K562 (cell line): ENCODE measurements around the gene PBXIP1. TPM values are rescaled to one million over a fixed set of nuclear protein-coding genes. Genes with fewer than 3 reads are reported as not detected.

Experiments used
- ATAC-seq: fragments of 200-7000 bp; cut with Tn5 transposase; 3 replicates; pipeline ENCODE4 v1.9.1; 2020; ENCODE audit warnings: moderate library complexity
- BruUV-seq: library from RNA; stranded (reverse); fragments of 400-500 nt; replicated peaks from 2 replicates; lab custom pipeline; 2021; lab: Mats Ljungman, UMichigan
- CTCF ChIA-PET: fragments of 300-600 bp; formaldehyde crosslinking; extraction: SDS; loops from one replicate; lab custom pipeline; 2021; ENCODE audit warnings: low intra/inter-chr PET ratio; lab: Yijun Ruan, JAX
- POLR2A ChIA-PET: fragments of 300-600, 350-650 bp; sonication (Branson Sonifier 250); formaldehyde crosslinking; extraction: SDS; loops from one replicate; lab custom pipeline; 2021; ENCODE audit warnings: antibody characterized with exemption, inconsistent platforms; lab: Yijun Ruan, JAX
- DNase-seq, 4 experiments: peaks; one replicate each; pipeline versions ENCODE4 v3.0.0 to v3.0.0-alpha.2; 2011 to 2018; ENCODE audit warnings: low spot score in 3 of 4, mixed read lengths in 3 of 4; ENCODE audit errors: extremely low read depth in 1 of 4
- FAIRE-seq: peaks from 2 replicates; lab custom pipeline; 2011; peaks lifted over from hg19 to GRCh38; lab: Jason Lieb, UNC
- H2AFZ ChIP-seq: 2 replicates; pipeline ENCODE4 v1.6.0; 2011; ENCODE audit warnings: low read depth, low read length, control low read depth, inconsistent platforms
- H3K27ac ChIP-seq: fragments of 200-600 bp; 3 replicates; pipeline ENCODE4 v1.8.0; 2011; ENCODE audit warnings: low read depth, mild to moderate bottlenecking, control low read depth, inconsistent platforms, low read length, moderate library complexity, mixed read lengths; ENCODE audit errors: extremely low read depth
- H3K27me3 ChIP-seq, 2 experiments: fragments of 300-600 bp in 1 of 2; 2 replicates in 1 of 2; 3 replicates in 1 of 2; pipeline versions ENCODE4 v1.6.0 to v1.8.0; 2011; ENCODE audit warnings: inconsistent platforms in 2 of 2, low read length in 2 of 2, mild to moderate bottlenecking in 1 of 2, mixed read lengths in 1 of 2, moderate library complexity in 1 of 2; ENCODE audit not compliant: control insufficient read depth in 2 of 2, insufficient read depth in 2 of 2
- H3K36me3 ChIP-seq: fragments of 300-600 bp; 3 replicates; pipeline ENCODE4 v1.8.0; 2011; ENCODE audit warnings: mild to moderate bottlenecking, low read length, inconsistent platforms; ENCODE audit not compliant: control insufficient read depth, insufficient read depth
- H3K4me1 ChIP-seq, 2 experiments: fragments of 200-600 bp in 1 of 2; replicated peaks in 1 of 2; 2 replicates in 1 of 2; 3 replicates in 1 of 2; pipeline versions ENCODE4 v1.5.1 to v1.8.0; 2011; ENCODE audit warnings: inconsistent platforms in 2 of 2, low read length in 2 of 2, mild to moderate bottlenecking in 1 of 2, mixed read lengths in 1 of 2, moderate library complexity in 1 of 2; ENCODE audit not compliant: control insufficient read depth in 2 of 2, insufficient read depth in 2 of 2
- H3K4me2 ChIP-seq: 2 replicates; pipeline ENCODE4 v1.6.1; 2011; ENCODE audit warnings: low read length, control low read depth, inconsistent platforms, mixed read lengths; ENCODE audit not compliant: insufficient read depth
- H3K4me3 ChIP-seq: fragments of 200-600 bp; sonication (generic), shearing (Covaris generic); 2 replicates; pipeline ENCODE4 v1.5.1; 2016; ENCODE audit warnings: control low read depth, inconsistent platforms
- H3K79me2 ChIP-seq: fragments of 200-600 bp; 3 replicates; pipeline ENCODE4 v1.8.0; 2011; ENCODE audit warnings: low read length, inconsistent platforms; ENCODE audit not compliant: control insufficient read depth, insufficient read depth
- H3K9ac ChIP-seq, 2 experiments: 2 replicates each; pipeline versions ENCODE4 v1.6.0 to v1.6.1; 2011; ENCODE audit warnings: low read depth in 2 of 2, low read length in 2 of 2, control low read depth in 1 of 2, inconsistent platforms in 1 of 2, mild to moderate bottlenecking in 1 of 2, mixed read lengths in 1 of 2; ENCODE audit not compliant: insufficient read depth in 1 of 2
- H3K9me1 ChIP-seq: one replicate; pipeline ENCODE4 v1.6.0; 2011; ENCODE audit warnings: inconsistent platforms, mild to moderate bottlenecking, low read length, moderate library complexity; ENCODE audit not compliant: control insufficient read depth, insufficient read depth
- H3K9me3 ChIP-seq: replicated peaks from 2 replicates; pipeline ENCODE4 v1.5.1; 2011; ENCODE audit warnings: low read depth, low read length, inconsistent platforms; ENCODE audit not compliant: control insufficient read depth, insufficient read depth
- H4K20me1 ChIP-seq: replicated peaks from 2 replicates; pipeline ENCODE4 v1.6.1; 2011; ENCODE audit warnings: low read length, inconsistent platforms, mixed read lengths; ENCODE audit not compliant: control insufficient read depth, insufficient read depth
- CBX1 ChIP-seq: sonication (generic); IDR thresholded peaks from 2 replicates; pipeline ENCODE4 v1.6.1; 2016; ENCODE audit warnings: antibody characterized with exemption, low read depth, mild to moderate bottlenecking
- DDX20 ChIP-seq: fragments of 450-650 bp; IDR thresholded peaks from 2 replicates; pipeline ENCODE4 v1.6.1; 2016; ENCODE audit warnings: missing genetic modification characterization, low read depth, mild to moderate bottlenecking, missing compliant biosample characterization, moderate library complexity
- EZH2 ChIP-seq: IDR thresholded peaks from 2 replicates; pipeline ENCODE4 v1.6.1; 2012; ENCODE audit warnings: low read depth, mild to moderate bottlenecking, inconsistent platforms, low read length, borderline replicate concordance
- MEIS2 ChIP-seq: fragments of 450-650 bp; IDR thresholded peaks from 2 replicates; pipeline ENCODE4 v1.6.1; 2014; ENCODE audit warnings: mild to moderate bottlenecking; ENCODE audit not compliant: partially characterized antibody
- PPARD ChIP-seq: fragments of 250-450 bp; sonication (Bioruptor Pico); IDR thresholded peaks from 2 replicates; pipeline ENCODE4 v1.8.0; 2022; ENCODE audit warnings: inconsistent platforms, mild to moderate bottlenecking, moderate library complexity
- TFAP4 ChIP-seq: sonication (generic); formaldehyde crosslinking; IDR thresholded peaks from 2 replicates; pipeline ENCODE4 v1.8.0; 2022; ENCODE audit warnings: missing genetic modification reagents, mild to moderate bottlenecking, moderate library complexity, borderline replicate concordance
- TGIF2 ChIP-seq: sonication (generic); formaldehyde crosslinking; IDR thresholded peaks from 2 replicates; pipeline ENCODE4 v1.8.1; 2022; ENCODE audit warnings: mild to moderate bottlenecking, missing genetic modification reagents, moderate library complexity
- ZBED1 ChIP-seq: IDR thresholded peaks from 2 replicates; pipeline ENCODE4 v1.6.1; 2014
- ZBTB33 ChIP-seq: sonication (generic); formaldehyde crosslinking; IDR thresholded peaks from 2 replicates; pipeline ENCODE4 v1.8.1; 2023; ENCODE audit warnings: mild to moderate bottlenecking, missing genetic modification reagents
- ZNF12 ChIP-seq: sonication (generic); formaldehyde crosslinking; IDR thresholded peaks from 2 replicates; pipeline ENCODE4 v1.4.0; 2020; ENCODE audit warnings: mild to moderate bottlenecking, missing genetic modification reagents
- ZNF561 ChIP-seq: fragments of 450-650 bp; formaldehyde crosslinking; conservative IDR thresholded peaks from 2 replicates; pipeline ENCODE4 v1.4.0; 2020; ENCODE audit warnings: mild to moderate bottlenecking, moderate library complexity
- WGBS: fragments of 100-300 bp; shearing (Covaris generic); methylation state at CpG from one replicate; pipeline ENCODE4 v1.1.6; 2016; ENCODE audit warnings: low coverage, mixed read lengths; ENCODE audit not compliant: insufficient coverage; ENCODE audit errors: missing lambda C conversion rate; 5-methylcytosine and 5-hydroxymethylcytosine counted together
- in situ Hi-C: fragments of 300-500 bp; cut with MboI; formaldehyde crosslinking; loops from 4 replicates; pipeline ENCODE4 v1.15.0; 2018; ENCODE audit warnings: inconsistent platforms, mixed read lengths
- intact Hi-C: fragments of 100-400 bp; cut with micrococcal nuclease; formaldehyde crosslinking; loops from 2 replicates; pipeline ENCODE4 v1.14.2; 2022
- polyA plus RNA-seq, 8 experiments: library from polyadenylated mRNA; depleted of rRNA in 4 of 8; stranded (reverse) in 5 of 8; unstranded in 3 of 8; fragments of >200 nt; fragmentation: Nextera tagmentation in 2 of 8; fragmentation: Illumina TruSeq in 1 of 8; extraction: Ambion mirVana in 2 of 8; extraction: Trizol in 1 of 8; gene quantifications; 2 replicates each; pipeline versions ENCODE4 v1.2.1 to v1.2.3, GENCODE V29; 2011 to 2014; ENCODE audit warnings: inconsistent platforms in 1 of 8, missing spikeins in 1 of 8
- total RNA-seq, 7 experiments: library from RNA; depleted of rRNA in 6 of 7; stranded (reverse); fragments of >200 nt in 6 of 7; fragmentation: Illumina TruSeq in 2 of 7; extraction: Trizol in 2 of 7; gene quantifications; 2 replicates each; pipeline versions ENCODE4 v1.2.1 to v1.2.3, GENCODE V29; 2011 to 2021; ENCODE audit warnings: low replicate concordance in 1 of 7

The PBXIP1 gene
- total and polyA plus RNA-seq, 9 of the 15 experiments (the other 6 are each of a cell fraction or from before 2014, with no cell fraction given): 0.13 to 8.3 (median 5.8) TPM

- ATAC-seq: peak; percentile 11; the same call in 2 of the 3 replicates
- Histone ChIP-seq H4K20me1 (no peaks in the 10 kb centered on the region), H3K4me1 (peaks cover 28 to 40% of the 10 kb centered on the region in 2 experiments), H3K4me3 (no peak overlapping the region), H2AFZ (no peak overlapping the region), H3K4me2 (no peak overlapping the region), H3K27ac (no peak overlapping the region), H3K36me3 (no peaks in the 10 kb centered on the region; the same call in 2 of the 3 replicates), H3K9me3 (no peaks in the 10 kb centered on the region), H3K79me2 (no peaks in the 10 kb centered on the region), H3K9ac (0 out of 4 replicates have a peak overlapping the region, but pooled peaks of 1 of the 2 experiments have one; percentile 10), H3K9me1 (no peaks in the 10 kb centered on the region), H3K27me3 (no peaks in the 10 kb centered on the region)
- FAIRE-seq: no peak
- intact Hi-C loops (no loop called here), in situ Hi-C loops (no loop called here)
- TF ChIP-seq CBX1 (no peak), TGIF2 (CRISPR knock-in tag) (no peak), ZNF561 (no peak), ZNF12 (CRISPR knock-in tag) (no peak), MEIS2 (no peak), DDX20 (tag) (no peak), PPARD (CRISPR knock-in tag) (no peak), ZBTB33 (peak; percentile 40; the same call in 1 of the 2 replicates), EZH2 (no peak), TFAP4 (CRISPR knock-in tag) (peak; percentile 44; the same call in 1 of the 2 replicates), ZBED1 (no peak)
- BruUV-seq: no TSS peak
- ChIA-PET POLR2A (interaction anchor here (0.6 to 1.8 kb wide), 9 partner anchors 8 to 283 kb away, joined by 3 to 7 read pairs (median 3); partner anchors contain the start of genes PYGO2 and SHC1), CTCF (no interaction called here)
- no peak for DNase-seq
- 45% methylated on average over 15 of the region's 15 CpGs for WGBS
Measured at GRCh38 chr1:154951901-154952657, 3.8 kb downstream of the PBXIP1 start.
